K562 (cell line): ENCODE data around the gene PPL. TPM values are rescaled to one million over a fixed set of nuclear protein-coding genes. Genes with fewer than 3 reads are reported as not detected.

Source experiments
- ATAC-seq: fragments of 200-7000 bp; cut with Tn5 transposase; 3 replicates; pipeline ENCODE4 v1.9.1; 2020; ENCODE audit warnings: moderate library complexity
- BruUV-seq: library from RNA; stranded (reverse); fragments of 400-500 nt; replicated peaks from 2 replicates; lab custom pipeline; 2021; lab: Mats Ljungman, UMichigan
- CTCF ChIA-PET: fragments of 300-600 bp; formaldehyde crosslinking; extraction: SDS; loops from one replicate; lab custom pipeline; 2021; ENCODE audit warnings: low intra/inter-chr PET ratio; lab: Yijun Ruan, JAX
- POLR2A ChIA-PET: fragments of 300-600, 350-650 bp; sonication (Branson Sonifier 250); formaldehyde crosslinking; extraction: SDS; loops from one replicate; lab custom pipeline; 2021; ENCODE audit warnings: antibody characterized with exemption, inconsistent platforms; lab: Yijun Ruan, JAX
- DNase-seq, 4 experiments: peaks; one replicate each; pipeline versions ENCODE4 v3.0.0 to v3.0.0-alpha.2; 2011 to 2018; ENCODE audit warnings: low spot score in 3 of 4, mixed read lengths in 3 of 4; ENCODE audit errors: extremely low read depth in 1 of 4
- FAIRE-seq: peaks from 2 replicates; lab custom pipeline; 2011; peaks lifted over from hg19 to GRCh38; lab: Jason Lieb, UNC
- H2AFZ ChIP-seq: 2 replicates; pipeline ENCODE4 v1.6.0; 2011; ENCODE audit warnings: low read depth, low read length, control low read depth, inconsistent platforms
- H3K27ac ChIP-seq: fragments of 200-600 bp; 3 replicates; pipeline ENCODE4 v1.8.0; 2011; ENCODE audit warnings: low read depth, mild to moderate bottlenecking, control low read depth, inconsistent platforms, low read length, moderate library complexity, mixed read lengths; ENCODE audit errors: extremely low read depth
- H3K27me3 ChIP-seq, 2 experiments: fragments of 300-600 bp in 1 of 2; 2 replicates in 1 of 2; 3 replicates in 1 of 2; pipeline versions ENCODE4 v1.6.0 to v1.8.0; 2011; ENCODE audit warnings: inconsistent platforms in 2 of 2, low read length in 2 of 2, mild to moderate bottlenecking in 1 of 2, mixed read lengths in 1 of 2, moderate library complexity in 1 of 2; ENCODE audit not compliant: control insufficient read depth in 2 of 2, insufficient read depth in 2 of 2
- H3K36me3 ChIP-seq: fragments of 300-600 bp; 3 replicates; pipeline ENCODE4 v1.8.0; 2011; ENCODE audit warnings: mild to moderate bottlenecking, low read length, inconsistent platforms; ENCODE audit not compliant: control insufficient read depth, insufficient read depth
- H3K4me1 ChIP-seq, 2 experiments: fragments of 200-600 bp in 1 of 2; replicated peaks in 1 of 2; 2 replicates in 1 of 2; 3 replicates in 1 of 2; pipeline versions ENCODE4 v1.5.1 to v1.8.0; 2011; ENCODE audit warnings: inconsistent platforms in 2 of 2, low read length in 2 of 2, mild to moderate bottlenecking in 1 of 2, mixed read lengths in 1 of 2, moderate library complexity in 1 of 2; ENCODE audit not compliant: control insufficient read depth in 2 of 2, insufficient read depth in 2 of 2
- H3K4me2 ChIP-seq: 2 replicates; pipeline ENCODE4 v1.6.1; 2011; ENCODE audit warnings: low read length, control low read depth, inconsistent platforms, mixed read lengths; ENCODE audit not compliant: insufficient read depth
- H3K4me3 ChIP-seq: fragments of 200-600 bp; sonication (generic), shearing (Covaris generic); 2 replicates; pipeline ENCODE4 v1.5.1; 2016; ENCODE audit warnings: control low read depth, inconsistent platforms
- H3K79me2 ChIP-seq: fragments of 200-600 bp; 3 replicates; pipeline ENCODE4 v1.8.0; 2011; ENCODE audit warnings: low read length, inconsistent platforms; ENCODE audit not compliant: control insufficient read depth, insufficient read depth
- H3K9ac ChIP-seq, 2 experiments: 2 replicates each; pipeline versions ENCODE4 v1.6.0 to v1.6.1; 2011; ENCODE audit warnings: low read depth in 2 of 2, low read length in 2 of 2, control low read depth in 1 of 2, inconsistent platforms in 1 of 2, mild to moderate bottlenecking in 1 of 2, mixed read lengths in 1 of 2; ENCODE audit not compliant: insufficient read depth in 1 of 2
- H3K9me1 ChIP-seq: one replicate; pipeline ENCODE4 v1.6.0; 2011; ENCODE audit warnings: inconsistent platforms, mild to moderate bottlenecking, low read length, moderate library complexity; ENCODE audit not compliant: control insufficient read depth, insufficient read depth
- H3K9me3 ChIP-seq: replicated peaks from 2 replicates; pipeline ENCODE4 v1.5.1; 2011; ENCODE audit warnings: low read depth, low read length, inconsistent platforms; ENCODE audit not compliant: control insufficient read depth, insufficient read depth
- H4K20me1 ChIP-seq: replicated peaks from 2 replicates; pipeline ENCODE4 v1.6.1; 2011; ENCODE audit warnings: low read length, inconsistent platforms, mixed read lengths; ENCODE audit not compliant: control insufficient read depth, insufficient read depth
- ASH1L ChIP-seq: fragments of 450-650 bp; IDR thresholded peaks from 2 replicates; pipeline ENCODE4 v1.6.1; 2018; ENCODE audit warnings: borderline replicate concordance, mild to moderate bottlenecking, low read depth; ENCODE audit not compliant: partially characterized antibody
- HOXB6 ChIP-seq: fragments of 250-450 bp; sonication (Bioruptor Pico); IDR thresholded peaks from 2 replicates; pipeline ENCODE4 v1.5.1; 2022; ENCODE audit warnings: mild to moderate bottlenecking, borderline replicate concordance
- MYC ChIP-seq, 2 experiments: fragments of 250-450 bp in 1 of 2; sonication (Bioruptor Pico) in 1 of 2; IDR thresholded peaks; 2 replicates each; pipeline versions ENCODE4 v1.5.1 to v1.6.1; 2012 to 2021; ENCODE audit warnings: low read depth in 2 of 2, borderline replicate concordance in 1 of 2, improper control_type of control experiment in 1 of 2, low read length in 1 of 2, mild to moderate bottlenecking in 1 of 2, moderate library complexity in 1 of 2
- PHB ChIP-seq: fragments of 250-450 bp; sonication (Bioruptor Pico); IDR thresholded peaks from 2 replicates; pipeline ENCODE4 v1.5.0; 2021
- PTTG1 ChIP-seq: fragments of 450-650 bp; IDR thresholded peaks from 2 replicates; pipeline ENCODE4 v1.6.1; 2016; ENCODE audit warnings: low read depth, mild to moderate bottlenecking, missing genetic modification characterization, missing compliant biosample characterization
- ZNF347 ChIP-seq: fragments of 450-650 bp; formaldehyde crosslinking; IDR thresholded peaks from 2 replicates; pipeline ENCODE4 v1.4.0; 2020; ENCODE audit warnings: low read depth, mild to moderate bottlenecking, moderate library complexity
- WGBS: fragments of 100-300 bp; shearing (Covaris generic); methylation state at CpG from one replicate; pipeline ENCODE4 v1.1.6; 2016; ENCODE audit warnings: low coverage, mixed read lengths; ENCODE audit not compliant: insufficient coverage; ENCODE audit errors: missing lambda C conversion rate; 5-methylcytosine and 5-hydroxymethylcytosine counted together
- in situ Hi-C: fragments of 300-500 bp; cut with MboI; formaldehyde crosslinking; loops from 4 replicates; pipeline ENCODE4 v1.15.0; 2018; ENCODE audit warnings: inconsistent platforms, mixed read lengths
- intact Hi-C: fragments of 100-400 bp; cut with micrococcal nuclease; formaldehyde crosslinking; loops from 2 replicates; pipeline ENCODE4 v1.14.2; 2022
- polyA plus RNA-seq, 8 experiments: library from polyadenylated mRNA; depleted of rRNA in 4 of 8; stranded (reverse) in 5 of 8; unstranded in 3 of 8; fragments of >200 nt; fragmentation: Nextera tagmentation in 2 of 8; fragmentation: Illumina TruSeq in 1 of 8; extraction: Ambion mirVana in 2 of 8; extraction: Trizol in 1 of 8; gene quantifications; 2 replicates each; pipeline versions ENCODE4 v1.2.1 to v1.2.3, GENCODE V29; 2011 to 2014; ENCODE audit warnings: inconsistent platforms in 1 of 8, missing spikeins in 1 of 8
- total RNA-seq, 7 experiments: library from RNA; depleted of rRNA in 6 of 7; stranded (reverse); fragments of >200 nt in 6 of 7; fragmentation: Illumina TruSeq in 2 of 7; extraction: Trizol in 2 of 7; gene quantifications; 2 replicates each; pipeline versions ENCODE4 v1.2.1 to v1.2.3, GENCODE V29; 2011 to 2021; ENCODE audit warnings: low replicate concordance in 1 of 7
- TF ChIP-seq, protein P1 (sequence below): fragments of 450-650 bp; IDR thresholded peaks from 2 replicates; pipeline ENCODE4 v1.6.1; 2014; ENCODE audit warnings: low read depth, mild to moderate bottlenecking, moderate library complexity, borderline replicate concordance
- TF ChIP-seq, protein P2 (sequence below), 2 experiments: fragments of 250-450 bp in 1 of 2; fragments of 450-650 bp in 1 of 2; sonication (Bioruptor Pico) in 1 of 2; IDR thresholded peaks; 2 replicates each; pipeline versions ENCODE4 v1.6.1 to v1.8.0; 2016 to 2021; ENCODE audit warnings: mild to moderate bottlenecking in 2 of 2, moderate library complexity in 2 of 2, missing compliant biosample characterization in 1 of 2, missing genetic modification characterization in 1 of 2
- TF ChIP-seq, protein P3 (sequence below): sonication (generic); formaldehyde crosslinking; IDR thresholded peaks from 2 replicates; pipeline ENCODE4 v1.8.1; 2022; ENCODE audit warnings: missing genetic modification reagents
- TF ChIP-seq, protein P4 (sequence below): IDR thresholded peaks from 2 replicates; pipeline ENCODE4 v1.6.1; 2016; ENCODE audit warnings: missing genetic modification characterization, missing compliant biosample characterization
- TF ChIP-seq, protein P5 (sequence below): sonication (generic); IDR thresholded peaks from 2 replicates; pipeline ENCODE4 v1.6.1; 2016
- TF ChIP-seq, protein P6 (sequence below), 2 experiments: IDR thresholded peaks; 2 replicates each; pipeline ENCODE4 v1.6.1; 2011; ENCODE audit warnings: borderline replicate concordance in 1 of 2, control low read depth in 1 of 2, low read depth in 1 of 2, low read length in 1 of 2, mild to moderate bottlenecking in 1 of 2, mixed read lengths in 1 of 2, moderate library complexity in 1 of 2; ENCODE audit not compliant: insufficient read depth in 1 of 2, insufficient read length in 1 of 2, poor library complexity in 1 of 2, severe bottlenecking in 1 of 2; ENCODE audit errors: extremely low read depth in 1 of 2

PPL gene
- total and polyA plus RNA-seq, 9 of the 15 experiments (the other 6 are each of a cell fraction or from before 2014, with no cell fraction given) = 0.01 to 0.15 (median 0.07) TPM; not detected in 3

DNA sequence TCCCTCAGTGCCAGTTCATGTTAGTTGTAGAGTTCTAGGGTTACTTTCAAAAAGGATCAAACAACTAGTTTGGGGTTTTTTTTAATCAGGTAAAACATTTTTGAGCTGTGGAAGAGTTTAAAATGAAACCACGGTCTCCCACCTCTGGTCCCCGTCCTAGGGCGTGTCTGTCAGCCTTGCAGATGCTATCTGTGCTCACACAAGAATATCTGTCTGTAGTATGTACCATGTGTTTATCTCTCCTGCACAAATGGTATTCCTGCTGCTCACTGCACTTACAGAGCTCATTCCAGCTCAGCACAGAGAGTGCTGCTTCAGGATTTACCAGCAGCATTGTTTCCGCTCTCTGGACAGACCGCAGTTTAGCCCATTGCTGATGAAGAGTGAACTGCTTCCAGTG, 50.8 kb downstream of the PPL start:
- WGBS = 6% methylated on average over 5 of the region's 5 CpGs
- no peak overlapping the region for H3K27ac ChIP-seq
- peak; percentile 96 for FAIRE-seq
- peaks cover 4% of the 10 kb centered on the region for H4K20me1 ChIP-seq
- in situ Hi-C loops (no loop called here), intact Hi-C loops (loop anchor here (10.0 kb wide), 1 partner anchor 49 kb away; the partner anchor contains the start of gene PPL)
- no peaks in the 10 kb centered on the region for H3K27me3 ChIP-seq
- H3K9ac ChIP-seq = no peak overlapping the region; a peak in 1 of 4 replicates
- ChIA-PET POLR2A (interaction anchor here (0.6 to 3.6 kb wide), 6 partner anchors 10 to 471 kb away, joined by 3 to 19 read pairs (median 6); no protein-coding TSS in a partner anchor), CTCF (no interaction called here)
- DNase-seq = peak; percentile 60 to 78 (median 71)
- peaks cover 25 to 46% of the 10 kb centered on the region in 2 experiments; a peak in 4 of 5 replicates for H3K4me1 ChIP-seq
- H3K4me3 ChIP-seq = no peak overlapping the region
- H3K4me2 ChIP-seq = peak overlapping the region; percentile 5
- H3K36me3 ChIP-seq = peaks cover 51% of the 10 kb centered on the region
- peaks cover 3% of the 10 kb centered on the region for H3K9me1 ChIP-seq
- no TSS peak for BruUV-seq
- H2AFZ ChIP-seq = no peak overlapping the region
- H3K79me2 ChIP-seq = no peaks in the 10 kb centered on the region
- peak; percentile 90 for ATAC-seq
- H3K9me3 ChIP-seq = peaks cover 7% of the 10 kb centered on the region; the same call in 1 of the 2 replicates
- no peak for TF ChIP-seq ASH1L
- TF ChIP-seq, protein P1, sequence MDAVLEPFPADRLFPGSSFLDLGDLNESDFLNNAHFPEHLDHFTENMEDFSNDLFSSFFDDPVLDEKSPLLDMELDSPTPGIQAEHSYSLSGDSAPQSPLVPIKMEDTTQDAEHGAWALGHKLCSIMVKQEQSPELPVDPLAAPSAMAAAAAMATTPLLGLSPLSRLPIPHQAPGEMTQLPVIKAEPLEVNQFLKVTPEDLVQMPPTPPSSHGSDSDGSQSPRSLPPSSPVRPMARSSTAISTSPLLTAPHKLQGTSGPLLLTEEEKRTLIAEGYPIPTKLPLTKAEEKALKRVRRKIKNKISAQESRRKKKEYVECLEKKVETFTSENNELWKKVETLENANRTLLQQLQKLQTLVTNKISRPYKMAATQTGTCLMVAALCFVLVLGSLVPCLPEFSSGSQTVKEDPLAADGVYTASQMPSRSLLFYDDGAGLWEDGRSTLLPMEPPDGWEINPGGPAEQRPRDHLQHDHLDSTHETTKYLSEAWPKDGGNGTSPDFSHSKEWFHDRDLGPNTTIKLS = no peak; the same call in 1 of the 2 replicates
- TF ChIP-seq, protein P2, sequence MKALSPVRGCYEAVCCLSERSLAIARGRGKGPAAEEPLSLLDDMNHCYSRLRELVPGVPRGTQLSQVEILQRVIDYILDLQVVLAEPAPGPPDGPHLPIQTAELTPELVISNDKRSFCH (CRISPR knock-in tag; IDR thresholded peaks at IDR 0.05) = no peak
- TF ChIP-seq, protein P2 (tag; IDR thresholded peaks at IDR 0.05) = no peak
- peak; percentile 52 for TF ChIP-seq MYC (IDR thresholded peaks at IDR 0.05; ENCODE audit: low read depth, low read length)
- no peak for TF ChIP-seq MYC (CRISPR knock-in tag; IDR thresholded peaks at IDR 0.05; ENCODE audit: borderline replicate concordance, low read depth)
- no peak for TF ChIP-seq ZNF347
- TF ChIP-seq PHB = no peak
- TF ChIP-seq, protein P3, sequence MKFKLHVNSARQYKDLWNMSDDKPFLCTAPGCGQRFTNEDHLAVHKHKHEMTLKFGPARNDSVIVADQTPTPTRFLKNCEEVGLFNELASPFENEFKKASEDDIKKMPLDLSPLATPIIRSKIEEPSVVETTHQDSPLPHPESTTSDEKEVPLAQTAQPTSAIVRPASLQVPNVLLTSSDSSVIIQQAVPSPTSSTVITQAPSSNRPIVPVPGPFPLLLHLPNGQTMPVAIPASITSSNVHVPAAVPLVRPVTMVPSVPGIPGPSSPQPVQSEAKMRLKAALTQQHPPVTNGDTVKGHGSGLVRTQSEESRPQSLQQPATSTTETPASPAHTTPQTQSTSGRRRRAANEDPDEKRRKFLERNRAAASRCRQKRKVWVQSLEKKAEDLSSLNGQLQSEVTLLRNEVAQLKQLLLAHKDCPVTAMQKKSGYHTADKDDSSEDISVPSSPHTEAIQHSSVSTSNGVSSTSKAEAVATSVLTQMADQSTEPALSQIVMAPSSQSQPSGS (CRISPR knock-in tag) = no peak
- TF ChIP-seq, protein P4, sequence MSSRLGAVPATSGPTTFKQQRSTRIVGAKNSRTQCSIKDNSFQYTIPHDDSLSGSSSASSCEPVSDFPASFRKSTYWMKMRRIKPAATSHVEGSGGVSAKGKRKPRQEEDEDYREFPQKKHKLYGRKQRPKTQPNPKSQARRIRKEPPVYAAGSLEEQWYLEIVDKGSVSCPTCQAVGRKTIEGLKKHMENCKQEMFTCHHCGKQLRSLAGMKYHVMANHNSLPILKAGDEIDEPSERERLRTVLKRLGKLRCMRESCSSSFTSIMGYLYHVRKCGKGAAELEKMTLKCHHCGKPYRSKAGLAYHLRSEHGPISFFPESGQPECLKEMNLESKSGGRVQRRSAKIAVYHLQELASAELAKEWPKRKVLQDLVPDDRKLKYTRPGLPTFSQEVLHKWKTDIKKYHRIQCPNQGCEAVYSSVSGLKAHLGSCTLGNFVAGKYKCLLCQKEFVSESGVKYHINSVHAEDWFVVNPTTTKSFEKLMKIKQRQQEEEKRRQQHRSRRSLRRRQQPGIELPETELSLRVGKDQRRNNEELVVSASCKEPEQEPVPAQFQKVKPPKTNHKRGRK = no peak
- TF ChIP-seq, protein P5, sequence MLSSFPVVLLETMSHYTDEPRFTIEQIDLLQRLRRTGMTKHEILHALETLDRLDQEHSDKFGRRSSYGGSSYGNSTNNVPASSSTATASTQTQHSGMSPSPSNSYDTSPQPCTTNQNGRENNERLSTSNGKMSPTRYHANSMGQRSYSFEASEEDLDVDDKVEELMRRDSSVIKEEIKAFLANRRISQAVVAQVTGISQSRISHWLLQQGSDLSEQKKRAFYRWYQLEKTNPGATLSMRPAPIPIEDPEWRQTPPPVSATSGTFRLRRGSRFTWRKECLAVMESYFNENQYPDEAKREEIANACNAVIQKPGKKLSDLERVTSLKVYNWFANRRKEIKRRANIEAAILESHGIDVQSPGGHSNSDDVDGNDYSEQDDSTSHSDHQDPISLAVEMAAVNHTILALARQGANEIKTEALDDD = peak; percentile 40; the same call in 1 of the 2 replicates
- TF ChIP-seq PTTG1 (tag) = no peak
- TF ChIP-seq, protein P6, sequence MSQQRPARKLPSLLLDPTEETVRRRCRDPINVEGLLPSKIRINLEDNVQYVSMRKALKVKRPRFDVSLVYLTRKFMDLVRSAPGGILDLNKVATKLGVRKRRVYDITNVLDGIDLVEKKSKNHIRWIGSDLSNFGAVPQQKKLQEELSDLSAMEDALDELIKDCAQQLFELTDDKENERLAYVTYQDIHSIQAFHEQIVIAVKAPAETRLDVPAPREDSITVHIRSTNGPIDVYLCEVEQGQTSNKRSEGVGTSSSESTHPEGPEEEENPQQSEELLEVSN (IDR thresholded peaks at IDR 0.05; ENCODE audit: borderline replicate concordance in 1 of 2, extremely low read depth in 1 of 2, insufficient read depth in 1 of 2, insufficient read length in 1 of 2, low read depth in 1 of 2, low read length in 1 of 2, poor library complexity in 1 of 2, severe bottlenecking in 1 of 2) = no peak
- no peak for TF ChIP-seq HOXB6 (CRISPR knock-in tag)
